ENCODE data around the gene WWTR1. TPM values are rescaled to one million over a fixed set of nuclear protein-coding genes. Genes with fewer than 3 reads are reported as not detected.

Gene WWTR1
- total RNA-seq, 1 donor from 2014 or later, result 2.6 TPM

GRCh38 chr3:149560001-149560400 lies 97.8 kb downstream of the WWTR1 start:
- H3K27ac Mint-ChIP-seq, result no peak overlapping the region
- no peaks in the 10 kb centered on the region for H3K36me3 Mint-ChIP-seq (ENCODE audit: low read depth)
- no peak overlapping the region for H3K4me3 Mint-ChIP-seq (ENCODE audit: low read depth)
- H3K4me1 Mint-ChIP-seq (ENCODE audit: low read depth), result peaks cover 1% of the 10 kb centered on the region
- intact Hi-C loops (cut with micrococcal nuclease), result no loop called here
- no peak for DNase-seq (ENCODE audit: low spot score)
- H3K9me3 Mint-ChIP-seq, result no peaks in the 10 kb centered on the region
- H3K27me3 Mint-ChIP-seq (ENCODE audit: low read depth), result peaks cover 16% of the 10 kb centered on the region

GRCh38 chr3:149559525-149559924 lies 98.3 kb downstream of the WWTR1 start:
- H3K27me3 Mint-ChIP-seq (ENCODE audit: low read depth), result peaks cover 14% of the 10 kb centered on the region
- peaks cover 5% of the 10 kb centered on the region for H3K4me1 Mint-ChIP-seq (ENCODE audit: low read depth)
- intact Hi-C loops (cut with micrococcal nuclease), result no loop called here
- H3K27ac Mint-ChIP-seq, result no peak overlapping the region
- no peaks in the 10 kb centered on the region for H3K36me3 Mint-ChIP-seq (ENCODE audit: low read depth)
- no peaks in the 10 kb centered on the region for H3K9me3 Mint-ChIP-seq
- no peak for DNase-seq (ENCODE audit: low spot score)
- H3K4me3 Mint-ChIP-seq (ENCODE audit: low read depth), result no peak overlapping the region

- Mint-ChIP-seq H3K27me3 (ENCODE audit: low read depth) (peaks cover 16% of the 10 kb centered on the region), H3K27ac (no peak overlapping the region)
- intact Hi-C loops (cut with micrococcal nuclease), result no loop called here
Observed at GRCh38 chr3:149555927-149556326, 101.9 kb downstream of the WWTR1 start.

GRCh38 chr3:149554826-149555225 lies 103.0 kb downstream of the WWTR1 start:
- no peak overlapping the region for H3K27ac Mint-ChIP-seq
- intact Hi-C loops (cut with micrococcal nuclease), result no loop called here

More at GRCh38 chr3:149555927-149556326, 101.9 kb downstream of the WWTR1 start:
- no peak for DNase-seq (ENCODE audit: low spot score)
- Mint-ChIP-seq H3K4me3 (ENCODE audit: low read depth) (no peak overlapping the region), H3K4me1 (ENCODE audit: low read depth) (peaks cover 5% of the 10 kb centered on the region), H3K36me3 (ENCODE audit: low read depth) (no peaks in the 10 kb centered on the region), H3K9me3 (no peaks in the 10 kb centered on the region)

GRCh38 chr3:149553781-149554451 lies 103.9 kb downstream of the WWTR1 start:
- no peaks in the 10 kb centered on the region for H3K9me3 Mint-ChIP-seq
- H3K4me1 Mint-ChIP-seq (ENCODE audit: low read depth), result peaks cover 5% of the 10 kb centered on the region
- H3K27ac Mint-ChIP-seq, result no peak overlapping the region
- intact Hi-C loops (cut with micrococcal nuclease), result no loop called here
- peaks cover 11% of the 10 kb centered on the region for H3K27me3 Mint-ChIP-seq (ENCODE audit: low read depth)
- DNase-seq (ENCODE audit: low spot score), result no peak
- no peaks in the 10 kb centered on the region for H3K36me3 Mint-ChIP-seq (ENCODE audit: low read depth)
- no peak overlapping the region for H3K4me3 Mint-ChIP-seq (ENCODE audit: low read depth)

More at GRCh38 chr3:149554826-149555225, 103.0 kb downstream of the WWTR1 start:
- Mint-ChIP-seq H3K27me3 (ENCODE audit: low read depth) (peaks cover 11% of the 10 kb centered on the region), H3K36me3 (ENCODE audit: low read depth) (no peaks in the 10 kb centered on the region), H3K4me1 (ENCODE audit: low read depth) (peaks cover 5% of the 10 kb centered on the region), H3K4me3 (ENCODE audit: low read depth) (no peak overlapping the region), H3K9me3 (no peaks in the 10 kb centered on the region)
- no peak for DNase-seq (ENCODE audit: low spot score)

GRCh38 chr3:149552700-149553099 lies 105.1 kb downstream of the WWTR1 start:
- H3K27ac Mint-ChIP-seq, result no peak overlapping the region
- H3K27me3 Mint-ChIP-seq (ENCODE audit: low read depth), result peaks cover 10% of the 10 kb centered on the region
- intact Hi-C loops (cut with micrococcal nuclease), result no loop called here
- H3K4me3 Mint-ChIP-seq (ENCODE audit: low read depth), result no peak overlapping the region
- H3K36me3 Mint-ChIP-seq (ENCODE audit: low read depth), result no peaks in the 10 kb centered on the region
- H3K4me1 Mint-ChIP-seq (ENCODE audit: low read depth), result peaks cover 5% of the 10 kb centered on the region
- H3K9me3 Mint-ChIP-seq, result no peaks in the 10 kb centered on the region
- DNase-seq (ENCODE audit: low spot score), result no peak

- H3K4me3 Mint-ChIP-seq (ENCODE audit: low read depth), result no peak overlapping the region
- intact Hi-C loops (cut with micrococcal nuclease), result no loop called here
Observed at GRCh38 chr3:149551500-149551899, 106.3 kb downstream of the WWTR1 start.

GRCh38 chr3:149548669-149549065 lies 109.2 kb downstream of the WWTR1 start:
- no peaks in the 10 kb centered on the region for H3K9me3 Mint-ChIP-seq
- H3K27ac Mint-ChIP-seq, result no peak overlapping the region
- H3K27me3 Mint-ChIP-seq (ENCODE audit: low read depth), result peaks cover 33% of the 10 kb centered on the region
- no peak overlapping the region for H3K4me3 Mint-ChIP-seq (ENCODE audit: low read depth)
- no peak for DNase-seq (ENCODE audit: low spot score)
- no peaks in the 10 kb centered on the region for H3K4me1 Mint-ChIP-seq (ENCODE audit: low read depth)
- intact Hi-C loops (cut with micrococcal nuclease), result no loop called here
- no peaks in the 10 kb centered on the region for H3K36me3 Mint-ChIP-seq (ENCODE audit: low read depth)

More at GRCh38 chr3:149551500-149551899, 106.3 kb downstream of the WWTR1 start:
- DNase-seq (ENCODE audit: low spot score), result no peak
- Mint-ChIP-seq H3K27me3 (ENCODE audit: low read depth) (peaks cover 14% of the 10 kb centered on the region), H3K36me3 (ENCODE audit: low read depth) (no peaks in the 10 kb centered on the region), H3K9me3 (no peaks in the 10 kb centered on the region), H3K27ac (no peak overlapping the region), H3K4me1 (ENCODE audit: low read depth) (peaks cover 5% of the 10 kb centered on the region)

GRCh38 chr3:149547954-149548668 lies 109.7 kb downstream of the WWTR1 start:
- Mint-ChIP-seq H3K4me1 (ENCODE audit: low read depth) (no peaks in the 10 kb centered on the region), H3K4me3 (ENCODE audit: low read depth) (no peak overlapping the region), H3K27ac (no peak overlapping the region), H3K27me3 (ENCODE audit: low read depth) (peaks cover 33% of the 10 kb centered on the region), H3K9me3 (no peaks in the 10 kb centered on the region), H3K36me3 (ENCODE audit: low read depth) (no peaks in the 10 kb centered on the region)
- DNase-seq (ENCODE audit: low spot score), result no peak
- intact Hi-C loops (cut with micrococcal nuclease), result no loop called here

- no peak for DNase-seq (ENCODE audit: low spot score)
- no peak overlapping the region for H3K4me3 Mint-ChIP-seq (ENCODE audit: low read depth)
- intact Hi-C loops (cut with micrococcal nuclease), result no loop called here
- H3K27ac Mint-ChIP-seq, result no peak overlapping the region
- no peaks in the 10 kb centered on the region for H3K9me3 Mint-ChIP-seq
- H3K27me3 Mint-ChIP-seq (ENCODE audit: low read depth), result peaks cover 29% of the 10 kb centered on the region
- H3K4me1 Mint-ChIP-seq (ENCODE audit: low read depth), result no peaks in the 10 kb centered on the region
- no peaks in the 10 kb centered on the region for H3K36me3 Mint-ChIP-seq (ENCODE audit: low read depth)
Observed at GRCh38 chr3:149547413-149547812, 110.4 kb downstream of the WWTR1 start.

GRCh38 chr3:149545049-149545448 lies 112.8 kb downstream of the WWTR1 start:
- peaks cover 30% of the 10 kb centered on the region for H3K27me3 Mint-ChIP-seq (ENCODE audit: low read depth)
- no peaks in the 10 kb centered on the region for H3K9me3 Mint-ChIP-seq
- no peak overlapping the region for H3K27ac Mint-ChIP-seq
- H3K4me3 Mint-ChIP-seq (ENCODE audit: low read depth), result no peak overlapping the region
- no peaks in the 10 kb centered on the region for H3K36me3 Mint-ChIP-seq (ENCODE audit: low read depth)
- intact Hi-C loops (cut with micrococcal nuclease), result no loop called here
- no peak for DNase-seq (ENCODE audit: low spot score)
- no peaks in the 10 kb centered on the region for H3K4me1 Mint-ChIP-seq (ENCODE audit: low read depth)

GRCh38 chr3:149542375-149543312 lies 115.2 kb downstream of the WWTR1 start:
- Mint-ChIP-seq H3K9me3 (no peaks in the 10 kb centered on the region), H3K4me1 (ENCODE audit: low read depth) (no peaks in the 10 kb centered on the region), H3K4me3 (ENCODE audit: low read depth) (no peak overlapping the region), H3K27ac (no peak overlapping the region), H3K27me3 (ENCODE audit: low read depth) (peaks cover 32% of the 10 kb centered on the region), H3K36me3 (ENCODE audit: low read depth) (no peaks in the 10 kb centered on the region)
- DNase-seq (ENCODE audit: low spot score), result no peak
- intact Hi-C loops (cut with micrococcal nuclease), result no loop called here
